ENCODE data around the gene MAST2. TPM values are rescaled to one million over a fixed set of nuclear protein-coding genes. Genes with fewer than 3 reads are reported as not detected.

The MAST2 gene
- total RNA-seq, 1 experiment from 2014 or later = 38.4 TPM

- Histone ChIP-seq H3K9me3 (ENCODE audit: low read depth, low read length, poor library complexity, severe bottlenecking) (no peaks in the 10 kb centered on the region), H3K27me3 (replicated peaks; ENCODE audit: insufficient read depth, low read depth, low read length, poor library complexity) (no peaks in the 10 kb centered on the region), H3K27ac (ENCODE audit: low read depth, low read length, poor library complexity, severe bottlenecking) (no peak overlapping the region), H3K4me3 (ENCODE audit: low read depth, low read length, poor library complexity, severe bottlenecking) (no peak overlapping the region), H3K36me3 (ENCODE audit: insufficient read depth, low read length, poor library complexity, severe bottlenecking) (peaks cover 6% of the 10 kb centered on the region), H3K4me1 (ENCODE audit: insufficient read depth, low read length, poor library complexity, severe bottlenecking) (no peaks in the 10 kb centered on the region)
- intact Hi-C loops (cut with micrococcal nuclease; ENCODE audit: unreplicated experiment) = no loop called here
- ChIA-PET CTCF (no interaction called here), POLR2A (ENCODE audit: low non-redundant PET) (interaction anchor here (0.6 kb wide), 1 partner anchor 39 kb away, joined by 3 read pairs; no protein-coding TSS in a partner anchor)
- TF ChIP-seq EZH2 (IDR thresholded peaks at IDR 0.05; ENCODE audit: borderline replicate concordance, low read depth, low read length, poor library complexity, severe bottlenecking) (no peak), CTCF (conservative IDR thresholded peaks at IDR 0.05; ENCODE audit: low read depth, low read length) (no peak)
- no peak for DNase-seq (ENCODE audit: low spot score)
- BruUV-seq (replicated peaks) = no TSS peak
These were observed 214.6 kb downstream of the MAST2 start for GRCh38 chr1:46017876-46018503.

GRCh38 chr1:46019348-46019747 lies 215.9 kb downstream of the MAST2 start:
- Histone ChIP-seq H3K27me3 (replicated peaks; ENCODE audit: insufficient read depth, low read depth, low read length, poor library complexity) (no peaks in the 10 kb centered on the region), H3K9me3 (ENCODE audit: low read depth, low read length, poor library complexity, severe bottlenecking) (no peaks in the 10 kb centered on the region), H3K4me1 (ENCODE audit: insufficient read depth, low read length, poor library complexity, severe bottlenecking) (no peaks in the 10 kb centered on the region), H3K4me3 (ENCODE audit: low read depth, low read length, poor library complexity, severe bottlenecking) (no peak overlapping the region), H3K27ac (ENCODE audit: low read depth, low read length, poor library complexity, severe bottlenecking) (no peak overlapping the region), H3K36me3 (ENCODE audit: insufficient read depth, low read length, poor library complexity, severe bottlenecking) (peaks cover 6% of the 10 kb centered on the region)
- ChIA-PET CTCF (no interaction called here), POLR2A (ENCODE audit: low non-redundant PET) (no interaction called here)
- intact Hi-C loops (cut with micrococcal nuclease; ENCODE audit: unreplicated experiment) = no loop called here
- no peak for DNase-seq (ENCODE audit: low spot score)
- BruUV-seq (replicated peaks) = no TSS peak
- no peak for TF ChIP-seq CTCF (conservative IDR thresholded peaks at IDR 0.05; ENCODE audit: low read depth, low read length)
- TF ChIP-seq EZH2 (IDR thresholded peaks at IDR 0.05; ENCODE audit: borderline replicate concordance, low read depth, low read length, poor library complexity, severe bottlenecking) = no peak

- no peak overlapping the region for H3K27ac ChIP-seq (ENCODE audit: low read depth, low read length, poor library complexity, severe bottlenecking)
- ChIA-PET CTCF (no interaction called here), POLR2A (ENCODE audit: low non-redundant PET) (no interaction called here)
- H3K36me3 ChIP-seq (ENCODE audit: insufficient read depth, low read length, poor library complexity, severe bottlenecking) = peaks cover 8% of the 10 kb centered on the region
- no peak for TF ChIP-seq EZH2 (IDR thresholded peaks at IDR 0.05; ENCODE audit: borderline replicate concordance, low read depth, low read length, poor library complexity, severe bottlenecking)
- no peak for TF ChIP-seq CTCF (conservative IDR thresholded peaks at IDR 0.05; ENCODE audit: low read depth, low read length)
- no TSS peak for BruUV-seq (replicated peaks)
- no peaks in the 10 kb centered on the region for H3K4me1 ChIP-seq (ENCODE audit: insufficient read depth, low read length, poor library complexity, severe bottlenecking)
- no peak for DNase-seq (ENCODE audit: low spot score)
- no peaks in the 10 kb centered on the region for H3K9me3 ChIP-seq (ENCODE audit: low read depth, low read length, poor library complexity, severe bottlenecking)
- no peaks in the 10 kb centered on the region for H3K27me3 ChIP-seq (replicated peaks; ENCODE audit: insufficient read depth, low read depth, low read length, poor library complexity)
- no peak overlapping the region for H3K4me3 ChIP-seq (ENCODE audit: low read depth, low read length, poor library complexity, severe bottlenecking)
- intact Hi-C loops (cut with micrococcal nuclease; ENCODE audit: unreplicated experiment) = no loop called here
These were observed 216.6 kb downstream of the MAST2 start for GRCh38 chr1:46020010-46020409.

Measured in A673 (cell line).